ENCODE results near the gene HHATL. TPM values are rescaled to one million over a fixed set of nuclear protein-coding genes. Genes with fewer than 3 reads are reported as not detected.

HHATL gene
- total and polyA plus RNA-seq, 2 donors (not counting 1 experiment from before 2014, with no cell fraction given), result not detected

DNA sequence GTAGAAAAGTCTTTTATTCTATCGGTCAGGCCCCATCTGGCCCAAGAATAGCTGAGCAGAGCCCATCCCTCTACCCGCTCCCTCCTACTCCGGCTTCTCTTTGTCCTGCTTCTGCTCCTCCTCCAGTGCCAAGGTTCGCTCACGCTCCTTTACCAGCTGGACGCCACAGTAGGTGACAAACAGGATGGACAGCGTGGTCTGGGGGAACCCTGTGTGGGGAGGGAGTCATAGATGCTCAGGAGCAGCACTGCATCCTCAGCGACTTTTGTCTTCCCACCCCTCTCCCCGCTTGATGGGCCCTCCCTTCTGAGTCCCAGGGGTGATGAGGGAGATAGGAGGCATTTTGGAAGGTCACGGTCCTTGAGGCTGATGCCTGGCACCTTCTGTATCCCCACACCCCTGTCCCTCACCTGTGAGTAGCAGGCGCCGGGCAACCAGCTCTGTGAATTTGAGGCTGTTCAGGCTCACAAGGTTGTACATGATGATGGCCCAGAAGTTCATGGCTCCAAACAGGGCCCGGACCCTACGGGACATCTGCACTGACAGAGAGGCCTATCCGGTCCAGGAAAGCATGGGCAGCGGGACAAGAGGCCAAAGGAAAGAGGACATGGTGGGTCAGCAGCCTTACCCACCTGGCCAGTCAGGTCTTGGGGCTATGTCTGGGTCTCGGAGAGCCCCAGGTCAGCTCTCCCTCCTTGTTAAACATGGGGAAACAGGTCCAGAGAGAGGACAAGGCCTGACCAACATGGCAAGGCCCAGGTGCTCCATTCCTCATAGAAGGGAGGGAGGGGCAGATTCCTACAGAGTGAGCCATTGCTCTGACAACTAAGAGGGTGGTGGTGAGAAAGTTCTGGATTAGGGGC is 9.7 kb downstream of the HHATL start:
- DNase-seq (ENCODE audit: low read depth in 2 of 2), result no peak
- no peak overlapping the region for H3K4me3 ChIP-seq (replicated peaks in 1 of 4; ENCODE audit: control extremely low read depth in 1 of 4, insufficient read depth in 1 of 4, low read depth in 3 of 4, low read length in 4 of 4)
- no peak overlapping the region for H3K4me2 ChIP-seq (ENCODE audit: extremely low read depth, insufficient read depth, low read length)
- H3K36me3 ChIP-seq (ENCODE audit: control insufficient read depth, insufficient read depth, low read length), result no peaks in the 10 kb centered on the region
- H3K79me2 ChIP-seq (ENCODE audit: control insufficient read depth, insufficient read depth, low read length), result no peaks in the 10 kb centered on the region
- H2AFZ ChIP-seq (ENCODE audit: low read length), result no peak overlapping the region
- H3K4me1 ChIP-seq (ENCODE audit: control insufficient read depth, extremely low read depth, insufficient read depth, low read length), result no peaks in the 10 kb centered on the region
- H3K27me3 ChIP-seq (ENCODE audit: control insufficient read depth, insufficient read depth, low read length), result peaks cover 16% of the 10 kb centered on the region
- no peak overlapping the region for H3K9ac ChIP-seq (ENCODE audit: insufficient read depth, low read length)
- H4K20me1 ChIP-seq (ENCODE audit: control insufficient read depth, extremely low read depth, insufficient read depth, low read length), result no peaks in the 10 kb centered on the region
- H3K9me3 ChIP-seq (ENCODE audit: control insufficient read depth, insufficient read depth, low read depth, low read length), result no peaks in the 10 kb centered on the region
- no peak overlapping the region for H3K27ac ChIP-seq (ENCODE audit: insufficient read depth, low read length)
- TF ChIP-seq EZH2 (IDR thresholded peaks at IDR 0.05; ENCODE audit: low read length, missing control alignments), result no peak
- TF ChIP-seq, protein P1, sequence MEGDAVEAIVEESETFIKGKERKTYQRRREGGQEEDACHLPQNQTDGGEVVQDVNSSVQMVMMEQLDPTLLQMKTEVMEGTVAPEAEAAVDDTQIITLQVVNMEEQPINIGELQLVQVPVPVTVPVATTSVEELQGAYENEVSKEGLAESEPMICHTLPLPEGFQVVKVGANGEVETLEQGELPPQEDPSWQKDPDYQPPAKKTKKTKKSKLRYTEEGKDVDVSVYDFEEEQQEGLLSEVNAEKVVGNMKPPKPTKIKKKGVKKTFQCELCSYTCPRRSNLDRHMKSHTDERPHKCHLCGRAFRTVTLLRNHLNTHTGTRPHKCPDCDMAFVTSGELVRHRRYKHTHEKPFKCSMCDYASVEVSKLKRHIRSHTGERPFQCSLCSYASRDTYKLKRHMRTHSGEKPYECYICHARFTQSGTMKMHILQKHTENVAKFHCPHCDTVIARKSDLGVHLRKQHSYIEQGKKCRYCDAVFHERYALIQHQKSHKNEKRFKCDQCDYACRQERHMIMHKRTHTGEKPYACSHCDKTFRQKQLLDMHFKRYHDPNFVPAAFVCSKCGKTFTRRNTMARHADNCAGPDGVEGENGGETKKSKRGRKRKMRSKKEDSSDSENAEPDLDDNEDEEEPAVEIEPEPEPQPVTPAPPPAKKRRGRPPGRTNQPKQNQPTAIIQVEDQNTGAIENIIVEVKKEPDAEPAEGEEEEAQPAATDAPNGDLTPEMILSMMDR (conservative IDR thresholded peaks at IDR 0.05 in 1 of 2, IDR thresholded peaks at IDR 0.05 in 1 of 2; ENCODE audit: low read depth in 1 of 2, low read length in 2 of 2), result no peak

- Histone ChIP-seq H2AFZ (ENCODE audit: low read length) (no peak overlapping the region), H3K9ac (ENCODE audit: insufficient read depth, low read length) (no peak overlapping the region), H3K9me3 (ENCODE audit: control insufficient read depth, insufficient read depth, low read depth, low read length) (no peaks in the 10 kb centered on the region), H3K27ac (ENCODE audit: insufficient read depth, low read length) (no peak overlapping the region), H3K4me1 (ENCODE audit: control insufficient read depth, extremely low read depth, insufficient read depth, low read length) (no peaks in the 10 kb centered on the region), H3K4me3 (replicated peaks in 1 of 4; ENCODE audit: control extremely low read depth in 1 of 4, insufficient read depth in 1 of 4, low read depth in 3 of 4, low read length in 4 of 4) (no peak overlapping the region), H3K36me3 (ENCODE audit: control insufficient read depth, insufficient read depth, low read length) (no peaks in the 10 kb centered on the region), H3K4me2 (ENCODE audit: extremely low read depth, insufficient read depth, low read length) (no peak overlapping the region), H3K27me3 (ENCODE audit: control insufficient read depth, insufficient read depth, low read length) (peaks cover 16% of the 10 kb centered on the region), H4K20me1 (ENCODE audit: control insufficient read depth, extremely low read depth, insufficient read depth, low read length) (no peaks in the 10 kb centered on the region), H3K79me2 (ENCODE audit: control insufficient read depth, insufficient read depth, low read length) (no peaks in the 10 kb centered on the region)
- DNase-seq (ENCODE audit: low read depth in 2 of 2), result no peak
- TF ChIP-seq, protein P1 (conservative IDR thresholded peaks at IDR 0.05 in 1 of 2, IDR thresholded peaks at IDR 0.05 in 1 of 2; ENCODE audit: low read depth in 1 of 2, low read length in 2 of 2), result no peak
- TF ChIP-seq EZH2 (IDR thresholded peaks at IDR 0.05; ENCODE audit: low read length, missing control alignments), result no peak
Observed at GRCh38 chr3:42691816-42692666, 10.6 kb downstream of the HHATL start.

All from fibroblast of lung (primary cell).